ENCODE measurements around the gene STK4. TPM values are rescaled to one million over a fixed set of nuclear protein-coding genes. Genes with fewer than 3 reads are reported as not detected.

Gene STK4
- total RNA-seq, 1 experiment from 2014 or later = 74.7 TPM

- Mint-ChIP-seq H3K4me3 (ENCODE audit: unreplicated experiment) (peak overlapping the region; percentile 86), H3K27ac (ENCODE audit: unreplicated experiment) (peak overlapping the region; percentile 75), H3K27me3 (ENCODE audit: insufficient read depth, unreplicated experiment) (no peaks in the 10 kb centered on the region), H3K9me3 (ENCODE audit: unreplicated experiment) (no peaks in the 10 kb centered on the region), H3K36me3 (ENCODE audit: insufficient read depth, unreplicated experiment) (peaks cover 43% of the 10 kb centered on the region), H3K4me1 (ENCODE audit: low read depth, unreplicated experiment) (peaks cover 49% of the 10 kb centered on the region)
- no peaks in the 10 kb centered on the region for H3K27me3 ChIP-seq (replicated peaks; ENCODE audit: control insufficient read depth, insufficient read depth, low read length)
- intact Hi-C loops (cut with micrococcal nuclease; ENCODE audit: unreplicated experiment) = no loop called here
- TF ChIP-seq CTCF (IDR thresholded peaks at IDR 0.05; ENCODE audit: insufficient read depth in 1 of 2, low read depth in 1 of 2, low read length in 1 of 2, severe bottlenecking in 1 of 2, unreplicated experiment in 1 of 2) = no peak
- no peaks in the 10 kb centered on the region for H3K9me3 ChIP-seq
- ChIA-PET CTCF (interaction anchor here (1.0 to 2.7 kb wide), 3 partner anchors 12 to 19 kb away, joined by 3 to 10 read pairs (median 3); no protein-coding TSS in a partner anchor), POLR2A (interaction anchor here (0.8 to 1.4 kb wide), 5 partner anchors 18 to 152 kb away, joined by 3 to 8 read pairs (median 4); partner anchors contain the start of gene YWHAB)
- peak in 1 of 2 experiments; percentile 31 for DNase-seq
- H3K36me3 ChIP-seq (ENCODE audit: control insufficient read depth, insufficient read depth, low read length) = peaks cover 2% of the 10 kb centered on the region; the same call in 1 of the 2 replicates
- BruUV-seq (replicated peaks) = no TSS peak
- H3K4me3 ChIP-seq (ENCODE audit: low read depth, low read length) = no peak overlapping the region
- peaks cover 55% of the 10 kb centered on the region for H3K4me1 ChIP-seq
These were observed 5.1 kb upstream of the STK4 start for GRCh38 chr20:44961011-44961869.

GRCh38 chr20:44961870-44962267 is 4.4 kb upstream of the STK4 start:
- Histone ChIP-seq H3K4me1 (peaks cover 52% of the 10 kb centered on the region), H3K27me3 (replicated peaks; ENCODE audit: control insufficient read depth, insufficient read depth, low read length) (no peaks in the 10 kb centered on the region), H3K36me3 (ENCODE audit: control insufficient read depth, insufficient read depth, low read length) (peaks cover 2% of the 10 kb centered on the region; the same call in 1 of the 2 replicates), H3K9me3 (no peaks in the 10 kb centered on the region), H3K4me3 (ENCODE audit: low read depth, low read length) (no peak overlapping the region)
- no peak for TF ChIP-seq CTCF (IDR thresholded peaks at IDR 0.05; ENCODE audit: insufficient read depth in 1 of 2, low read depth in 1 of 2, low read length in 1 of 2, severe bottlenecking in 1 of 2, unreplicated experiment in 1 of 2)
- BruUV-seq (replicated peaks) = no TSS peak
- POLR2A ChIA-PET = no interaction called here
- H3K9me3 Mint-ChIP-seq (ENCODE audit: unreplicated experiment) = no peaks in the 10 kb centered on the region
- H3K27ac Mint-ChIP-seq (ENCODE audit: unreplicated experiment) = peak overlapping the region; percentile 75
- peaks cover 42% of the 10 kb centered on the region for H3K36me3 Mint-ChIP-seq (ENCODE audit: insufficient read depth, unreplicated experiment)
- CTCF ChIA-PET = no interaction called here
- peaks cover 42% of the 10 kb centered on the region for H3K4me1 Mint-ChIP-seq (ENCODE audit: low read depth, unreplicated experiment)
- no peaks in the 10 kb centered on the region for H3K27me3 Mint-ChIP-seq (ENCODE audit: insufficient read depth, unreplicated experiment)
- intact Hi-C loops (cut with micrococcal nuclease; ENCODE audit: unreplicated experiment) = no loop called here
- H3K4me3 Mint-ChIP-seq (ENCODE audit: unreplicated experiment) = peak overlapping the region; percentile 1
- DNase-seq = peak in 1 of 2 experiments; percentile 38

GRCh38 chr20:44962483-44962882 is 3.8 kb upstream of the STK4 start:
- Histone ChIP-seq H3K36me3 (ENCODE audit: control insufficient read depth, insufficient read depth, low read length) (peaks cover 2% of the 10 kb centered on the region; the same call in 1 of the 2 replicates), H3K4me1 (peaks cover 51% of the 10 kb centered on the region), H3K9me3 (no peaks in the 10 kb centered on the region), H3K27me3 (replicated peaks; ENCODE audit: control insufficient read depth, insufficient read depth, low read length) (no peaks in the 10 kb centered on the region), H3K4me3 (ENCODE audit: low read depth, low read length) (no peak overlapping the region)
- ChIA-PET CTCF (interaction anchor here (0.7 kb wide), 1 partner anchor 16 kb away, joined by 6 read pairs; no protein-coding TSS in a partner anchor), POLR2A (no interaction called here)
- no peak for DNase-seq
- H3K27me3 Mint-ChIP-seq (ENCODE audit: insufficient read depth, unreplicated experiment) = no peaks in the 10 kb centered on the region
- intact Hi-C loops (cut with micrococcal nuclease; ENCODE audit: unreplicated experiment) = no loop called here
- no TSS peak for BruUV-seq (replicated peaks)
- H3K4me3 Mint-ChIP-seq (ENCODE audit: unreplicated experiment) = no peak overlapping the region
- TF ChIP-seq CTCF (IDR thresholded peaks at IDR 0.05; ENCODE audit: insufficient read depth in 1 of 2, low read depth in 1 of 2, low read length in 1 of 2, severe bottlenecking in 1 of 2, unreplicated experiment in 1 of 2) = no peak
- H3K9me3 Mint-ChIP-seq (ENCODE audit: unreplicated experiment) = no peaks in the 10 kb centered on the region
- H3K4me1 Mint-ChIP-seq (ENCODE audit: low read depth, unreplicated experiment) = peaks cover 46% of the 10 kb centered on the region
- H3K36me3 Mint-ChIP-seq (ENCODE audit: insufficient read depth, unreplicated experiment) = peaks cover 37% of the 10 kb centered on the region
- H3K27ac Mint-ChIP-seq (ENCODE audit: unreplicated experiment) = peak overlapping the region; percentile 75
